Mesenchymal stem cell (in vitro differentiated cells and primary cell): ENCODE measurements around the gene LRP6.
A peak's percentile ranks its signal among the peaks of the same experiment; 100 is the strongest.

Experiments used
- DNase-seq: peaks from one replicate; pipeline ENCODE4 v3.0.0-alpha.2; 2013
- H2AFZ ChIP-seq: one replicate; pipeline ENCODE4 v1.6.1; 2013; ENCODE audit warnings: low read depth, mild to moderate bottlenecking, control low read depth, inconsistent platforms, low read length, moderate library complexity
- H2AK5ac ChIP-seq: 2 replicates; pipeline ENCODE4 v1.6.1; 2013; ENCODE audit warnings: low read length, moderate library complexity, mild to moderate bottlenecking, inconsistent platforms; ENCODE audit not compliant: severe bottlenecking
- H2BK120ac ChIP-seq: one replicate; pipeline ENCODE4 v1.6.1; 2013; ENCODE audit warnings: low read depth, mild to moderate bottlenecking, inconsistent platforms, low read length, moderate library complexity
- H2BK12ac ChIP-seq, 2 experiments: one replicate each; pipeline ENCODE4 v1.6.1; 2013; ENCODE audit warnings: inconsistent platforms in 2 of 2, low read length in 2 of 2, mild to moderate bottlenecking in 2 of 2, moderate library complexity in 2 of 2, control low read depth in 1 of 2
- H2BK15ac ChIP-seq: one replicate; pipeline ENCODE4 v1.6.1; 2013; ENCODE audit warnings: mild to moderate bottlenecking, low read depth, inconsistent platforms; ENCODE audit not compliant: poor library complexity, severe bottlenecking
- H2BK5ac ChIP-seq: 2 replicates; pipeline ENCODE4 v1.6.1; 2013; ENCODE audit warnings: low read depth, mild to moderate bottlenecking, low read length, control low read depth, inconsistent platforms; ENCODE audit not compliant: poor library complexity, severe bottlenecking
- H3K14ac ChIP-seq, 2 experiments: one replicate each; pipeline ENCODE4 v1.6.1; 2013; ENCODE audit warnings: inconsistent platforms in 2 of 2, low read length in 2 of 2, control low read depth in 1 of 2, mild to moderate bottlenecking in 1 of 2, moderate library complexity in 1 of 2
- H3K18ac ChIP-seq, 2 experiments: one replicate each; pipeline ENCODE4 v1.6.1; 2013; ENCODE audit warnings: inconsistent platforms in 2 of 2, low read length in 2 of 2, control low read depth in 1 of 2, low read depth in 1 of 2, mild to moderate bottlenecking in 1 of 2
- H3K23ac ChIP-seq, 2 experiments: one replicate each; pipeline ENCODE4 v1.6.1; 2013; ENCODE audit warnings: inconsistent platforms in 2 of 2, low read length in 2 of 2, mild to moderate bottlenecking in 2 of 2, moderate library complexity in 2 of 2, control low read depth in 1 of 2
- H3K27ac ChIP-seq: 2 replicates; pipeline ENCODE4 v1.5.1; 2013; ENCODE audit warnings: mild to moderate bottlenecking, moderate library complexity, low read length, control low read depth, inconsistent platforms; ENCODE audit not compliant: poor library complexity, severe bottlenecking
- H3K27me3 ChIP-seq, 2 experiments: 2 replicates each; pipeline versions ENCODE4 v1.6.1 to v1.7.0; 2013; ENCODE audit warnings: low read length in 2 of 2, mild to moderate bottlenecking in 2 of 2, moderate library complexity in 2 of 2, control low read depth in 1 of 2, inconsistent platforms in 1 of 2; ENCODE audit not compliant: control insufficient read depth in 1 of 2, insufficient read depth in 1 of 2
- H3K36me3 ChIP-seq, 2 experiments: 2 replicates each; pipeline versions ENCODE4 v1.6.1 to v1.7.0; 2013; ENCODE audit warnings: low read length in 2 of 2, control low read depth in 1 of 2, inconsistent platforms in 1 of 2, low read depth in 1 of 2, mild to moderate bottlenecking in 1 of 2; ENCODE audit not compliant: insufficient read depth in 2 of 2, control insufficient read depth in 1 of 2
- H3K4ac ChIP-seq, 2 experiments: one replicate each; pipeline ENCODE4 v1.6.1; 2013; ENCODE audit warnings: inconsistent platforms in 2 of 2, low read length in 2 of 2, mild to moderate bottlenecking in 2 of 2, moderate library complexity in 2 of 2, control low read depth in 1 of 2, low read depth in 1 of 2
- H3K4me1 ChIP-seq: 2 replicates; pipeline ENCODE4 v1.6.1; 2013; ENCODE audit warnings: low read depth, low read length, control low read depth; ENCODE audit not compliant: control insufficient read depth, insufficient read depth
- H3K4me2 ChIP-seq: 2 replicates; pipeline ENCODE4 v1.6.1; 2013; ENCODE audit warnings: low read length, mild to moderate bottlenecking, inconsistent platforms; ENCODE audit not compliant: poor library complexity, severe bottlenecking
- H3K4me3 ChIP-seq, 2 experiments: 2 replicates each; pipeline versions ENCODE4 v1.5.1 to v1.7.0; 2013; ENCODE audit warnings: low read length in 2 of 2, mild to moderate bottlenecking in 2 of 2, control low read depth in 1 of 2, low read depth in 1 of 2; ENCODE audit not compliant: insufficient read depth in 1 of 2
- H3K79me1 ChIP-seq: replicated peaks from 2 replicates; pipeline ENCODE4 v1.6.1; 2013; ENCODE audit warnings: mild to moderate bottlenecking, control low read depth, low read length, inconsistent platforms; ENCODE audit not compliant: poor library complexity, severe bottlenecking
- H3K9ac ChIP-seq: 2 replicates; pipeline ENCODE4 v1.7.0; 2013; ENCODE audit warnings: mild to moderate bottlenecking, low read length, moderate library complexity
- H3K9me3 ChIP-seq: 2 replicates; pipeline ENCODE4 v1.7.0; 2013; ENCODE audit warnings: mild to moderate bottlenecking, low read length; ENCODE audit not compliant: control insufficient read depth
- H4K8ac ChIP-seq: one replicate; pipeline ENCODE4 v1.6.1; 2013; ENCODE audit warnings: inconsistent platforms, mild to moderate bottlenecking, low read length, moderate library complexity
- H4K91ac ChIP-seq: one replicate; pipeline ENCODE4 v1.6.1; 2013; ENCODE audit warnings: mild to moderate bottlenecking, low read length, inconsistent platforms
- WGBS: methylation state at CpG from one replicate; pipeline ENCODE4 v1.1.7; 2013; ENCODE audit warnings: mixed read lengths; 5-methylcytosine and 5-hydroxymethylcytosine counted together

Gene LRP6

GRCh38 chr12:12281134-12281533, 14.3 kb upstream of the LRP6 start:
- H2AK5ac ChIP-seq: no peak overlapping the region
- H3K79me1 ChIP-seq: no peaks in the 10 kb centered on the region
- 80% methylated on average over 1 of the region's 1 CpG for whole genome bisulfite sequencing
- no peak overlapping the region for H3K4ac ChIP-seq
- no peak overlapping the region for H2BK15ac ChIP-seq
- no peak overlapping the region for H4K91ac ChIP-seq
- H2BK120ac ChIP-seq: no peak overlapping the region
- no peaks in the 10 kb centered on the region for H3K27me3 ChIP-seq
- DNase-seq: no peak
- no peak overlapping the region for H3K27ac ChIP-seq
- H2BK12ac ChIP-seq: no peak overlapping the region
- no peak overlapping the region for H2AFZ ChIP-seq
- H3K9ac ChIP-seq: no peak overlapping the region
- no peak overlapping the region for H2BK5ac ChIP-seq
- H4K8ac ChIP-seq: no peak overlapping the region
- H3K4me1 ChIP-seq: peaks cover 2% of the 10 kb centered on the region
- no peaks in the 10 kb centered on the region for H3K9me3 ChIP-seq
- no peak overlapping the region for H3K14ac ChIP-seq
- no peak overlapping the region for H3K4me2 ChIP-seq
- H3K4me3 ChIP-seq: no peak overlapping the region
- H3K18ac ChIP-seq: no peak overlapping the region
- no peaks in the 10 kb centered on the region for H3K36me3 ChIP-seq
- H3K23ac ChIP-seq: no peak overlapping the region

DNA sequence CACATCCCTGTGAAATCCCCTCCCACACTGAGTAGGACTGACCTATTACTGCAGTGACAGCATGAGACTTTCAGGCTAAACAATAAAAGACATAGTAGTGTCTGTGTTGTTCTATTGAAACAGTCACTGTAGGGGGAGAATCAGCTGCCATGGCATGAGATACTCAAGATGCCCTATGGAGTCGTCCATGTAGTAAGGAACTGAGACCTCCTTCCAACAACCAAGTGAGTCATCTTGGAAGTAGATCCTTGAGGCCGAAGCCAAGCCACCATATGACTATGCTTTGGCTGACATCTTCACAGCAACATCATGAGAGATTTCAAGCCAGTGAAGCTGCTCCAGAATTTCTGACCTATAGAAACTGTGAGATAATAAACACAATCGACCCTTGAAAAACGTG, 12.1 kb upstream of the LRP6 start:
- H3K4ac ChIP-seq: no peak overlapping the region
- no peak overlapping the region for H2BK12ac ChIP-seq
- no peak overlapping the region for H3K23ac ChIP-seq
- no peak overlapping the region for H4K8ac ChIP-seq
- H3K36me3 ChIP-seq: no peaks in the 10 kb centered on the region
- H3K4me1 ChIP-seq: peaks cover 2% of the 10 kb centered on the region
- no peaks in the 10 kb centered on the region for H3K79me1 ChIP-seq
- H3K9ac ChIP-seq: no peak overlapping the region
- WGBS: 70% methylated on average over 4 of the region's 4 CpGs
- H2BK5ac ChIP-seq: no peak overlapping the region
- no peak for DNase-seq
- H2AK5ac ChIP-seq: no peak overlapping the region
- H3K4me3 ChIP-seq: no peak overlapping the region
- H3K14ac ChIP-seq: no peak overlapping the region
- H4K91ac ChIP-seq: no peak overlapping the region
- H2AFZ ChIP-seq: no peak overlapping the region
- H2BK120ac ChIP-seq: no peak overlapping the region
- H3K27me3 ChIP-seq: no peaks in the 10 kb centered on the region
- H3K4me2 ChIP-seq: no peak overlapping the region
- no peak overlapping the region for H3K18ac ChIP-seq
- no peak overlapping the region for H3K27ac ChIP-seq
- no peaks in the 10 kb centered on the region for H3K9me3 ChIP-seq
- H2BK15ac ChIP-seq: no peak overlapping the region

DNA sequence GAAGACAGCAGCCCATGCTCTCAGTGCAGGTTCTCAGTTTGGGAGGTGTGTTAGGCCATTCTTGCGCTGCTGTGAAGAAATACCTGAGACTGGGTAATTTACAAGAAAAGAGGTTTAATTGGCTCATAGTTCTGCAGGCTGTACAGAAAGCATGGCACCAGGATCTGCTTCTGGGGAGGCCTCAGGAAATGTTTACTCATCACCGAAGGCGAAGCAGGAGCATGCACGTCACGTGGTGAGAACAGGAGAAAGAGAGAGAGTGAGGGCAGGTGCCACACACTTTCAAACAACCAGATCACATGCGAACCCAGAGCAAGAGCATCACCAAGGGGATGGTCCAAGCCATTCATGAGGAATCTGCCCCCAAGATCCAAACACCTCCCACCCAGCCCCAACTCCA, 9.0 kb upstream of the LRP6 start:
- Histone ChIP-seq H2AK5ac (no peak overlapping the region), H3K27me3 (no peaks in the 10 kb centered on the region), H2BK5ac (no peak overlapping the region), H3K4me3 (no peak overlapping the region), H2AFZ (no peak overlapping the region), H4K8ac (no peak overlapping the region), H2BK12ac (no peak overlapping the region), H3K27ac (no peak overlapping the region), H3K9me3 (no peaks in the 10 kb centered on the region), H3K14ac (no peak overlapping the region), H2BK120ac (no peak overlapping the region), H4K91ac (no peak overlapping the region), H3K79me1 (no peaks in the 10 kb centered on the region), H2BK15ac (no peak overlapping the region), H3K18ac (no peak overlapping the region), H3K4me1 (peaks cover 1% of the 10 kb centered on the region), H3K4ac (no peak overlapping the region), H3K23ac (no peak overlapping the region), H3K9ac (no peak overlapping the region), H3K36me3 (no peaks in the 10 kb centered on the region), H3K4me2 (no peak overlapping the region)
- no peak for DNase-seq
- 87% methylated on average over 4 of the region's 6 CpGs for WGBS

GRCh38 chr12:12273291-12273957, 6.6 kb upstream of the LRP6 start:
- Histone ChIP-seq H3K18ac (no peak overlapping the region), H3K4me1 (peaks cover 1% of the 10 kb centered on the region), H3K27ac (peak overlapping the region; percentile 78)

More at GRCh38 chr12:12273291-12273957, 6.6 kb upstream of the LRP6 start:
- Histone ChIP-seq H3K79me1 (no peaks in the 10 kb centered on the region), H3K9me3 (no peaks in the 10 kb centered on the region), H4K8ac (no peak overlapping the region), H4K91ac (no peak overlapping the region), H3K14ac (no peak overlapping the region), H3K23ac (no peak overlapping the region), H2BK12ac (no peak overlapping the region), H3K36me3 (no peaks in the 10 kb centered on the region), H2AFZ (no peak overlapping the region), H3K9ac (no peak overlapping the region), H3K4ac (no peak overlapping the region), H3K4me3 (no peak overlapping the region), H2BK15ac (no peak overlapping the region), H2BK120ac (no peak overlapping the region), H2BK5ac (no peak overlapping the region), H2AK5ac (no peak overlapping the region), H3K4me2 (no peak overlapping the region), H3K27me3 (no peaks in the 10 kb centered on the region)
- 48% methylated on average over 2 of the region's 4 CpGs for WGBS
- peak; percentile 61 for DNase-seq
